ENCODE measurements around the gene ALK.

ALK gene

DNA sequence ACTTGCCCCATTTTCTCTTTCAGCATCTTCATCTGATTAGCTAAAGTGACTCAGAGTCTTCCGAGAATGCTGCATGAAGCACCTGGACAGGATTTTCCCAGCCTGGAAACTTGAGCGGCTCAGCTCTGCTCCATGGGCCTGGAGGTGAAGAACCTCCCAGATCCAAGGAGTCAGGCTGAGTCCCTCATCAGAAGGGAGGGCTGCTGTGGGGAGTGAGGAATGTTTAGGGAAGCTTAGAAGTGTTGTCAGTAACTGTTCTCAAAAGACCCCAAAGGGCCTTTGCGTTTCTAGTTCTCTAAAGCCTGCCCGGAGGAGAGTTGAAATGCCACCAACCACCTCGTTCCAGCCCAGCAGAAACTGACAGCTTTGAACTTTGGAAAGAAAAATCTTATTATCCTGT lies 649.1 kb downstream of the ALK start:
- DNase-seq, result no peak
- Histone ChIP-seq H3K27me3 (replicated peaks; ENCODE audit: insufficient read depth, low read length) (no peaks in the 10 kb centered on the region), H3K36me3 (replicated peaks; ENCODE audit: insufficient read depth, low read length) (no peaks in the 10 kb centered on the region), H3K9ac (ENCODE audit: low read length) (no peak overlapping the region), H3K79me2 (ENCODE audit: low read length) (no peaks in the 10 kb centered on the region), H3K9me2 (replicated peaks; ENCODE audit: insufficient read depth, low read length) (no peaks in the 10 kb centered on the region), H3K4me2 (ENCODE audit: low read depth, low read length) (no peak overlapping the region), H4K20me1 (ENCODE audit: insufficient read depth, low read length) (no peaks in the 10 kb centered on the region), H3K27ac (ENCODE audit: low read length) (no peak overlapping the region), H3K9me3 (replicated peaks; ENCODE audit: insufficient read depth, low read length) (no peaks in the 10 kb centered on the region), H3F3A (ENCODE audit: insufficient read depth, low read length) (no peaks in the 10 kb centered on the region), H3K4me3 (ENCODE audit: low read length) (no peak overlapping the region), H3K4me1 (ENCODE audit: low read length) (no peaks in the 10 kb centered on the region), H2AFZ (ENCODE audit: low read length) (no peak overlapping the region)
- TF ChIP-seq EZH2phosphoT487 (IDR thresholded peaks at IDR 0.05; ENCODE audit: low read length), result no peak
- TF ChIP-seq, protein P1, sequence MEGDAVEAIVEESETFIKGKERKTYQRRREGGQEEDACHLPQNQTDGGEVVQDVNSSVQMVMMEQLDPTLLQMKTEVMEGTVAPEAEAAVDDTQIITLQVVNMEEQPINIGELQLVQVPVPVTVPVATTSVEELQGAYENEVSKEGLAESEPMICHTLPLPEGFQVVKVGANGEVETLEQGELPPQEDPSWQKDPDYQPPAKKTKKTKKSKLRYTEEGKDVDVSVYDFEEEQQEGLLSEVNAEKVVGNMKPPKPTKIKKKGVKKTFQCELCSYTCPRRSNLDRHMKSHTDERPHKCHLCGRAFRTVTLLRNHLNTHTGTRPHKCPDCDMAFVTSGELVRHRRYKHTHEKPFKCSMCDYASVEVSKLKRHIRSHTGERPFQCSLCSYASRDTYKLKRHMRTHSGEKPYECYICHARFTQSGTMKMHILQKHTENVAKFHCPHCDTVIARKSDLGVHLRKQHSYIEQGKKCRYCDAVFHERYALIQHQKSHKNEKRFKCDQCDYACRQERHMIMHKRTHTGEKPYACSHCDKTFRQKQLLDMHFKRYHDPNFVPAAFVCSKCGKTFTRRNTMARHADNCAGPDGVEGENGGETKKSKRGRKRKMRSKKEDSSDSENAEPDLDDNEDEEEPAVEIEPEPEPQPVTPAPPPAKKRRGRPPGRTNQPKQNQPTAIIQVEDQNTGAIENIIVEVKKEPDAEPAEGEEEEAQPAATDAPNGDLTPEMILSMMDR (IDR thresholded peaks at IDR 0.05; ENCODE audit: low read length), result no peak

DNA sequence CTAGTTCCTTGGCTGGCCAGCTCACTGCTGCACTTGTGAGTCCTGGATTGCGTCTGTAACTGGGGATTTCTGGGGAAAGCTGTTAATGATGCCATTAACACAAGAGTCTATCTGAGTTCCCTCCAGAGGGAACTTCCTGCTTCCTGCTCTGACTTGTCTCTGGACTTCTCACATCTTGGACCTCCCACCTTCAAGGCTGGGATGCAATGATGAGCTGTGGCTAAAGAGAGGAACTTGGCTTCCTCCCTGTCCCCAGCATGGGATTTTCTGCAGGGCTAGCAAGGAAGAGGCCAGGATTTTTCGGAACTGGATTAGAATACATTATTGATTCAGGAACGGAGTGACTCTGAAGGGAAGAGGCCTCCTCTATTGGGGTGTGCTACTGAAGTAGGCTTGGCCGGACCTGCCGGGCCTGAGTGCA lies 650.7 kb downstream of the ALK start:
- Histone ChIP-seq H3K4me1 (ENCODE audit: low read length) (no peaks in the 10 kb centered on the region), H3K9me2 (replicated peaks; ENCODE audit: insufficient read depth, low read length) (no peaks in the 10 kb centered on the region)

DNA sequence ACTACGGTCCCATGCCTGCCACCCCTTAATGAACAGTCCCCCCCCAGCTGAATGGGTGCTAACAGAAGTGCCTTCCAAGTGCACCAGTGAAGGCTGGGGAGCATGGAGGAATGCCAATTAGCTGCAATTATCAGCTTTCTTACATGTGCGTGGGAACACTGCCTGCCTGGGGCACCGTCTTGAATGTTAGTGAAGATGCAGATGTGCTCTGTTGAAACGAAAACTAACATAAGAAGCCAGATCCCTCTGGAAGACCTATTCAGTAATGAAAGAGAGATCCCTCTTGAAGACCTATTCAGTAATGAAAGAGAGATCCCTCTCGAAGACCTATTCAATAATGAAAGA lies 651.6 kb downstream of the ALK start:
- Histone ChIP-seq H3K79me2 (ENCODE audit: low read length) (no peaks in the 10 kb centered on the region), H4K20me1 (ENCODE audit: insufficient read depth, low read length) (no peaks in the 10 kb centered on the region), H3K27me3 (replicated peaks; ENCODE audit: insufficient read depth, low read length) (no peaks in the 10 kb centered on the region), H3K4me3 (ENCODE audit: low read length) (no peak overlapping the region), H3K4me2 (ENCODE audit: low read depth, low read length) (no peak overlapping the region), H3F3A (ENCODE audit: insufficient read depth, low read length) (no peaks in the 10 kb centered on the region), H3K9me3 (replicated peaks; ENCODE audit: insufficient read depth, low read length) (no peaks in the 10 kb centered on the region), H2AFZ (ENCODE audit: low read length) (no peak overlapping the region), H3K27ac (ENCODE audit: low read length) (no peak overlapping the region), H3K9ac (ENCODE audit: low read length) (no peak overlapping the region), H3K4me1 (ENCODE audit: low read length) (no peaks in the 10 kb centered on the region), H3K36me3 (replicated peaks; ENCODE audit: insufficient read depth, low read length) (no peaks in the 10 kb centered on the region), H3K9me2 (replicated peaks; ENCODE audit: insufficient read depth, low read length) (no peaks in the 10 kb centered on the region)
- no peak for TF ChIP-seq EZH2 (optimal IDR thresholded peaks at IDR 0.05; ENCODE audit: low read depth, low read length)
- no peak for TF ChIP-seq EZH2phosphoT487 (IDR thresholded peaks at IDR 0.05; ENCODE audit: low read length)
- TF ChIP-seq, protein P1 (IDR thresholded peaks at IDR 0.05; ENCODE audit: low read length), result no peak
- DNase-seq, result no peak

More for the DNA sequence above, 650.7 kb downstream of the ALK start:
- H3K9ac ChIP-seq (ENCODE audit: low read length), result no peak overlapping the region
- no peak overlapping the region for H3K4me2 ChIP-seq (ENCODE audit: low read depth, low read length)
- no peak for DNase-seq
- no peaks in the 10 kb centered on the region for H3K27me3 ChIP-seq (replicated peaks; ENCODE audit: insufficient read depth, low read length)
- TF ChIP-seq, protein P1 (IDR thresholded peaks at IDR 0.05; ENCODE audit: low read length), result no peak
- no peak for TF ChIP-seq EZH2 (optimal IDR thresholded peaks at IDR 0.05; ENCODE audit: low read depth, low read length)
- TF ChIP-seq EZH2phosphoT487 (IDR thresholded peaks at IDR 0.05; ENCODE audit: low read length), result no peak
- H3K36me3 ChIP-seq (replicated peaks; ENCODE audit: insufficient read depth, low read length), result no peaks in the 10 kb centered on the region
- H3F3A ChIP-seq (ENCODE audit: insufficient read depth, low read length), result no peaks in the 10 kb centered on the region
- H3K79me2 ChIP-seq (ENCODE audit: low read length), result no peaks in the 10 kb centered on the region
- H3K9me3 ChIP-seq (replicated peaks; ENCODE audit: insufficient read depth, low read length), result no peaks in the 10 kb centered on the region
- H3K4me3 ChIP-seq (ENCODE audit: low read length), result no peak overlapping the region
- H4K20me1 ChIP-seq (ENCODE audit: insufficient read depth, low read length), result no peaks in the 10 kb centered on the region
- H2AFZ ChIP-seq (ENCODE audit: low read length), result no peak overlapping the region
- no peak overlapping the region for H3K27ac ChIP-seq (ENCODE audit: low read length)
